GM06990 (cell line): Measurements from ENCODE around the gene TUBAL3.

Experiments used
- DNase-seq: peaks from one replicate; pipeline ENCODE4 v3.0.0-alpha.2; 2011; ENCODE audit not compliant: insufficient read length; ENCODE audit errors: extremely low read depth
- H3K27me3 ChIP-seq: replicated peaks from 2 replicates; pipeline ENCODE4 v1.6.0; 2011; ENCODE audit warnings: low read length; ENCODE audit not compliant: control insufficient read depth, insufficient read depth
- H3K36me3 ChIP-seq: 2 replicates; pipeline ENCODE4 v1.5.1; 2011; ENCODE audit warnings: low read length; ENCODE audit not compliant: control insufficient read depth, insufficient read depth
- H3K4me3 ChIP-seq: replicated peaks from 2 replicates; pipeline ENCODE4 v1.5.1; 2011; ENCODE audit warnings: low read depth, mild to moderate bottlenecking, control low read depth, low read length
- CTCF ChIP-seq: IDR thresholded peaks from 2 replicates; pipeline ENCODE4 v1.5.1; 2011; ENCODE audit warnings: low read length, control low read depth, mild to moderate bottlenecking, inconsistent platforms; ENCODE audit not compliant: insufficient read depth, poor library complexity, severe bottlenecking

TUBAL3 gene

GRCh38 chr10:5419466-5420094 lies 15.0 kb upstream of the TUBAL3 start:
- TF ChIP-seq CTCF: no peak
- no peak for DNase-seq
- Histone ChIP-seq H3K27me3 (no peaks in the 10 kb centered on the region), H3K36me3 (no peaks in the 10 kb centered on the region), H3K4me3 (no peak overlapping the region)

- no peaks in the 10 kb centered on the region for H3K36me3 ChIP-seq
- H3K27me3 ChIP-seq: no peaks in the 10 kb centered on the region
- DNase-seq: no peak
- H3K4me3 ChIP-seq: no peak overlapping the region
- TF ChIP-seq CTCF: no peak
These were observed 14.0 kb upstream of the TUBAL3 start for GRCh38 chr10:5418584-5418983.

GRCh38 chr10:5416981-5417380 lies 12.4 kb upstream of the TUBAL3 start:
- Histone ChIP-seq H3K27me3 (no peaks in the 10 kb centered on the region), H3K36me3 (no peaks in the 10 kb centered on the region), H3K4me3 (no peak overlapping the region)
- no peak for DNase-seq
- TF ChIP-seq CTCF: no peak

- Histone ChIP-seq H3K27me3 (no peaks in the 10 kb centered on the region), H3K36me3 (no peaks in the 10 kb centered on the region), H3K4me3 (peak overlapping the region; percentile 93)
- DNase-seq: peak; percentile 6
- no peak for TF ChIP-seq CTCF
These were observed 8.6 kb upstream of the TUBAL3 start for GRCh38 chr10:5413012-5413938.

- DNase-seq: peak; percentile 84
- TF ChIP-seq CTCF: no peak
- Histone ChIP-seq H3K4me3 (peak within 1 kb of the TSS; percentile 93), H3K27me3 (no peaks in the 10 kb centered on the region), H3K36me3 (no peaks in the 10 kb centered on the region)
These were observed 7.8 kb upstream of the TUBAL3 start, which contains the start of gene NET1 for GRCh38 chr10:5412277-5412941. NET1 (plus strand) TSS chr10:5412557; CDS start chr10:5412693, 136 bp downstream.
